HL-60/S4 treated with retinoic acid at 250 ng/mL for 4 days and 3 days (cell line): ENCODE data around the gene PHF14.

ENCODE experiments used
- in situ Hi-C: fragments of 300-500 bp; cut with MboI; formaldehyde crosslinking; loops from 2 replicates; pipeline ENCODE4 v1.7.0; 2022; ENCODE audit warnings: low sequenced_read_pairs

PHF14 gene

DNA sequence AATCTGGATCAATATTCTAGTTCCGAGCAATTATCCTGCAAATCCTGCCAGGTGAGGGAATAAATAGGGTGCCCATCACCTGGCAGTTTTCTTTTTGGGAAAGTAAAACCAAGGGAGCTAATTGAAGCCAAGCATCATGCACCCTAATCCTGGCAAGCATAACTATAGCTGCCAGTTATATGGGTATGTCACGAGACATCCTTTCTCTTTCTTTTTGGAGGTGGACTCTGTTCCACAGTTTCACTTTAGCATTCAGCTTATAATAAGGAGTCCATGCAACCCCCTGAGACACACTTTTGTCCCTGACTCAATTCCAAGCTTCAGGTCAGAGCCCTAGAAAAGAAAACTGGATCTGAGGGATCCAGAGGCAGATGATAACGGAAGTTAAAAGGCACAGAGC, 222.5 kb downstream of the PHF14 start:
- in situ Hi-C loops, result no loop called here

DNA sequence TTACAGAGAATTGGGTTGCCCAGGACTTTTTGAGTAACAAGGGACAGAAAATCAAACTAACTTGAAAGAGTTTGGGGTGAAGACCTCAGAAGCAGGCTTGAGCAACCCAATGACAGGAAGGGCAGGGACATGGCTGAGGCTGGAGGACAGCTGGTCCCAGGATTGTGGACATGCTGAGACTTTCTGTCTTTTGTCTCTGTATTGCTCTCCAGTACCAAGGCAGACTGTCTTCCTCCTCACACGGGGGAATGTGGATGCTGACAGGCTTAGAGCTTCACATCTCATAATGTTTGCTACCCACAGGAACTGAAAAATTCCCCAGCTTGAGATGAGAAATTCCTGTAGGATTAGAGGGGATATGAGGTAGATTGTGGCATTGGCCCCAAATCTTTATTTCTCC, 229.6 kb downstream of the PHF14 start:
- in situ Hi-C loops, result no loop called here

DNA sequence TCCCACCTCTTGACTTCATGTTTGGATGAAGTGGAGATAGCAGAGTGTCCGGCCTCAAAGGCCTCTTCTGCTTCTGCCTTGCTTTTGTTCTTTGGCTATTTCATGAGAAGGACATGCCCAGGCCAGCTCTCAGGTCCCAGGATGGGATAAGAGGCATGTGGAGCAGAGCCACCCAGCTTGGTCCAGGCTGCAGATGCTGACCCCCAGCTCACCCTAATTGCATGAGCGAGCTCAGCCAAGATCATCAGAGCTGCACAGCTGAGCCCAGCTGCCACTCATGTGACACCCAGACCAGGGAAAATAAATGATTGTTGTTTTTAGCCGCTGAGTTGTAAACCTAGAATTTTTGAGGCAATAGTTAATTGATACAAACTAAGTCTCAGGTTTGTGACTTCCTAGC, 230.0 kb downstream of the PHF14 start:
- in situ Hi-C loops, result no loop called here

DNA sequence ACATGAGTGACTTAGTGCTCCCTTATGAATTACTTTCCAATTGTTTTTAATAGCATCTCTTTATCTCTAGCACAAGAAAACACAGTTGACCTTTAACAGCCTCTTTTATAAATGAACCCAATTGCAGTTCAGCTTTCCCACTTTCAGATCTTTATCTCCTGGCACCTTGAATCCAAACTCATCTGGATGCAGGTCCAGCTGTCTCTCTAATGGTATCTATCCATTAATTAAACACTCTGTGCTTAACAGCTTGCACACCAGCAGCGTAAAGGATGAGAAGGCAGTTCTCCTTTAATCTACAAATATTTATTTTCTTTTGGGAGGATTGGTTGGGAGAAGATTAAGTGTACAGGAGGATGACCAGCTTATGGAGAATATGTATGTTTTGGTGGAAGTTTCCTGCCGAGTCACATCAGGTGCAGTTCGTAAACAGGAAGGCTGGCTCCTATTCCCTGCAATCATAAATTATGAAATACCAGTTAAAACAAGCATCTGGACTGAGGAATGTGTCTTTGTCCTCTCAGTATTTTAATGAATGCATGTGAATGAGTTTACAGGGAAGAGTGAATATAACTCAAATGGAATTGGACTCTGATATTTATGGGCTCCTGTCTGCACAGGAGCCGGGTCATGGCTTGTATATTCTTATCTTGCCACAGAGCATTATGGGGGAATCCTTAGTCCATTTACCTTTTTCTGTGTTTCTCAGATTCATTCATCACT, 232.7 kb downstream of the PHF14 start:
- in situ Hi-C loops, result no loop called here

DNA sequence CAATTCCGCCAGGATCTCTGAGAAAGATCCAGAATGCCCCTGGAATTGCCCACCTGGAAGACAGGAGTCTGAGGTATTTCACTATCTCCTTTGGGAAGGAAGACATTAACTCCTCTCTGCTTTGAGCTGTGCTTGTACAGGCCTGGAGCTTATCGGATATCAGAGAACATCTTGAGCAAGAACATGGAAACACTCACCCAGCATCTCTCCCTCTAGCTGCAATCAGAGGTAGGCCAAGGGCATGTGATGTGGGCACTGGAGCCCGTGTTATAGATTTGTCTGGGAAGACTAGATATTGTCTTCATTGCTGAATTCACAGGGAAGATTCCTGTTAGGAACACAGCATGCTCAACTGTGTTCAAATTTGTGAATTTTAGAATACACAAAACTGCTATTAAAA, 233.9 kb downstream of the PHF14 start:
- in situ Hi-C loops, result no loop called here

DNA sequence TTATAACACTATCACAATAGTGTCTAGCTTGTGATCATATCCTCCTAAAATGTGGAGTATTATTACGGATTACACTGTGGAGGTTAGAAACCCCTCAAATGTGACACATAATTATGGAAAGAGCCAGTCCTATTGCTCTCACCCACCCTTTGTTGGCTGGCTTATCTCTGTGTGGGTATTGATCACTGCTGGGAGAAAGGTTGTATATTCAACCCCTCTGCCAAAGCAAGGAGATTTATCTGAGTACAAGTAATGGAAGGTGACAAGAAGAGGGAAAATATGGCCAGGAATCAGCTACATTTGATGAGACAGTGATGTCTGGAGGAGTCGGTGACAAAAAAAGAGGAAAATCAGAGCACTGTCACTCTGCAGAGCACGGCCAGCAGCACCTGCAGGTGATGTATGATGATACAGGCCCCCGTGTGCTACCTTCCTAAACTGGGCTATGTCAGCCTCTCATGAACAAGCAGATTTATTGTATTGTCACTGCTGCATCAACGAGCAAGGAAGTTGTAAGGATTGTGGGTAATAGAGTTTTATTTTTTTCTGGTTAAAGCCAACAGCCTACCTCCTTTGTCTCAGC, 235.3 kb downstream of the PHF14 start:
- in situ Hi-C loops, result no loop called here

GRCh38 chr7:11210374-11210773, 236.7 kb downstream of the PHF14 start:
- in situ Hi-C loops, result no loop called here

DNA sequence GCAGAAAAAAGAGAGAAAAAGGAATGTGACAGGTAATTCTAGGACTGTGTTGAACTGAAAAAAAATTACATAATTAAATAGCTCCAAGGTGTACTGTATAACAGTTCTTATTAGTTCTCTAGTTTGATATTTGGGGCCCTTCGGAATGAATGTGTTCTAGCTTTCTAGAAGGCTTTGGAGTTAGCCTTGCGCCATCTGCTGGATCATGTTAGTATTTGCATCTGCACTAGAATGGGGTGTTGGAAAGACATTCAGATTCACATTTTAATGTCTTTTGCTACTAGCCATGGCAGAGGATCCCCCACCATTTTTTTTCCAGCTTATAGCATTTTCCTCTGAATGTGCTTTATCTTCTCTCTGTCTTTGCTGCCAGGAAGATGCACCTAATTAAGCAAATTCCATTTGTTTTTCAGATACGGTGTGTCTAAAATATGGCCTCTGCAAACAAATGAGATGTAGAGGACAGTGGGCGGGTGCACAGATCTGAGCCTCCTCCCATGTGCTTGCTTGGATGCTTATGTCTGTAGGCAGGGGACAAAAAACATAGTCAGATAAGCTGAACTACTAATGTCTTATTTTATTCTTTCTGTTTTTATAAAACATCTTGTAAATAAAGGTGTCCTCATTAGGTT, 238.5 kb downstream of the PHF14 start:
- in situ Hi-C loops, result no loop called here

DNA sequence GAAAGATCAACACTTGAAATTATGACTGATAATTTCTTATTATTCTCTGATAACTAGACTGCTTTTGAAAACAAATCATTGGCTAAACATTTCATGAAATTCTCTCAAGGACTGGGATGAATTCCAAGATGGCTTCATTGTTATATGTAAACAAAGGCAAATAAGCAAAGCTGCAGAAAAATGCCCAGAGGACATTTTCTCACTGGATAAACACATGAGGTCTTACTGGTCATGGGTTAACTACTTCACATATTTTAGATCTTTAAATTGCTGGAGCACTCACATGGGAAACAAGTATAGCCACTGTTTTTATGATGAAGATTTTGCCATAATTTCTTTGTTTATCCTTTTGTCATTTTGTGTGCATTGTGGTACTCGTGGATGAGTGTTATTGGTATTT, 239.1 kb downstream of the PHF14 start:
- in situ Hi-C loops, result no loop called here

DNA sequence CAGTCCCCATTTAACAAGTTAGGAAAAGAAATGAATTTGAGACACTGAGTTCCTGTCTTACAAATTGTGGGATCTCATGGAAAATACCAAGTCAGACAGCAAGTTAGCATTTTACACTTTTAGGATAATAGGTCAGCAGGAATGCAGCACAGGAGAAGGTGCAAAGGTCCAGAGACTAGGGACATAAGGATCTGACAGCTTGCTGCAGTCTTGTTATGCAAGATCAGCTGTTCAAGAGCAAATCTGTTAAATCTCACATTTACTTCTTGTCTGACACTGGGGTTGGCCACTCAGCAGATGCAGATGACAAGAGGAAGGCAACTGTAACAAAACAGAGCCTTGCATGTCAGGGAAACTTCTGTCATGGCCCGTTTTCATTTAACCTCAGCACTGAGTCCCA, 239.6 kb downstream of the PHF14 start:
- in situ Hi-C loops, result no loop called here

- in situ Hi-C loops, result no loop called here
Observed at GRCh38 chr7:11216276-11216675, 242.6 kb downstream of the PHF14 start.

- in situ Hi-C loops, result no loop called here
Observed at GRCh38 chr7:11217848-11218565, 244.3 kb downstream of the PHF14 start.
